ES-I3 (cell line): ENCODE results near the gene PITX2.

ENCODE experiments used
- H3K36me3 ChIP-seq: 2 replicates; pipeline ENCODE4 v1.6.1; 2013; ENCODE audit warnings: mild to moderate bottlenecking, low read length, control low read depth, moderate library complexity; ENCODE audit not compliant: insufficient read depth
- H3K4me1 ChIP-seq: 2 replicates; pipeline ENCODE4 v1.6.1; 2013; ENCODE audit warnings: mild to moderate bottlenecking, control low read depth, low read length; ENCODE audit not compliant: insufficient read depth
- H3K9ac ChIP-seq: 2 replicates; pipeline ENCODE4 v1.6.1; 2013; ENCODE audit warnings: low read depth, mild to moderate bottlenecking, low read length, moderate library complexity
- H3K9me3 ChIP-seq: 2 replicates; pipeline ENCODE4 v1.6.1; 2013; ENCODE audit warnings: mild to moderate bottlenecking, low read length, moderate library complexity; ENCODE audit not compliant: control insufficient read depth, insufficient read depth

The PITX2 gene

GRCh38 chr4:110631584-110632505 lies 9.0 kb upstream of the PITX2 start:
- peaks cover 11% of the 10 kb centered on the region for H3K4me1 ChIP-seq
- peak overlapping the region; percentile 55; the same call in 1 of the 2 replicates for H3K9ac ChIP-seq
- H3K36me3 ChIP-seq, result no peaks in the 10 kb centered on the region
- no peaks in the 10 kb centered on the region for H3K9me3 ChIP-seq

GRCh38 chr4:110630688-110631402 lies 8.0 kb upstream of the PITX2 start:
- Histone ChIP-seq H3K36me3 (no peaks in the 10 kb centered on the region), H3K9ac (peak overlapping the region; percentile 41; the same call in 1 of the 2 replicates), H3K9me3 (no peaks in the 10 kb centered on the region), H3K4me1 (peaks cover 11% of the 10 kb centered on the region)

- Histone ChIP-seq H3K36me3 (no peaks in the 10 kb centered on the region), H3K9me3 (no peaks in the 10 kb centered on the region)
Measured at GRCh38 chr4:110629780-110630687, 7.2 kb upstream of the PITX2 start.

GRCh38 chr4:110629214-110629754 lies 6.4 kb upstream of the PITX2 start:
- Histone ChIP-seq H3K4me1 (peaks cover 5% of the 10 kb centered on the region), H3K36me3 (no peaks in the 10 kb centered on the region), H3K9me3 (no peaks in the 10 kb centered on the region), H3K9ac (peak overlapping the region; percentile 44; the same call in 1 of the 2 replicates)

More at GRCh38 chr4:110629780-110630687, 7.2 kb upstream of the PITX2 start:
- Histone ChIP-seq H3K9ac (peak overlapping the region; percentile 41; the same call in 1 of the 2 replicates), H3K4me1 (peaks cover 10% of the 10 kb centered on the region)

GRCh38 chr4:110628663-110629213 lies 5.9 kb upstream of the PITX2 start:
- H3K9ac ChIP-seq, result peak overlapping the region; percentile 44; the same call in 1 of the 2 replicates
- no peaks in the 10 kb centered on the region for H3K36me3 ChIP-seq
- H3K9me3 ChIP-seq, result no peaks in the 10 kb centered on the region
- peaks cover 5% of the 10 kb centered on the region for H3K4me1 ChIP-seq

- Histone ChIP-seq H3K36me3 (no peaks in the 10 kb centered on the region), H3K9ac (peak overlapping the region; percentile 44; the same call in 1 of the 2 replicates), H3K9me3 (no peaks in the 10 kb centered on the region), H3K4me1 (peaks cover 5% of the 10 kb centered on the region)
Measured at GRCh38 chr4:110627977-110628662, 5.2 kb upstream of the PITX2 start.

- H3K36me3 ChIP-seq, result no peaks in the 10 kb centered on the region
- H3K9me3 ChIP-seq, result no peaks in the 10 kb centered on the region
- H3K4me1 ChIP-seq, result peaks cover 5% of the 10 kb centered on the region
- no peak overlapping the region for H3K9ac ChIP-seq
Measured at GRCh38 chr4:110626532-110627153, 3.8 kb upstream of the PITX2 start.

GRCh38 chr4:110625576-110626257 lies 2.8 kb upstream of the PITX2 start:
- no peaks in the 10 kb centered on the region for H3K9me3 ChIP-seq
- no peak overlapping the region for H3K9ac ChIP-seq
- peaks cover 5% of the 10 kb centered on the region for H3K4me1 ChIP-seq
- H3K36me3 ChIP-seq, result no peaks in the 10 kb centered on the region

- Histone ChIP-seq H3K9me3 (no peaks in the 10 kb centered on the region), H3K4me1 (peaks cover 10% of the 10 kb centered on the region; the same call in 1 of the 2 replicates), H3K36me3 (no peaks in the 10 kb centered on the region), H3K9ac (no peak overlapping the region)
Measured at GRCh38 chr4:110624904-110625494, 2.1 kb upstream of the PITX2 start.

GRCh38 chr4:110624398-110624780 lies 1.5 kb upstream of the PITX2 start:
- Histone ChIP-seq H3K9ac (no peak overlapping the region), H3K4me1 (peaks cover 10% of the 10 kb centered on the region; the same call in 1 of the 2 replicates), H3K36me3 (no peaks in the 10 kb centered on the region), H3K9me3 (no peaks in the 10 kb centered on the region)

- no peak overlapping the region for H3K9ac ChIP-seq
- peaks cover 10% of the 10 kb centered on the region; the same call in 1 of the 2 replicates for H3K4me1 ChIP-seq
Measured at GRCh38 chr4:110623718-110624397, 981 bp upstream of the PITX2 start.

More at GRCh38 chr4:110623718-110624397, 981 bp upstream of the PITX2 start:
- Histone ChIP-seq H3K9me3 (no peaks in the 10 kb centered on the region), H3K36me3 (no peaks in the 10 kb centered on the region)
